GM19035 (cell line): ENCODE results near the gene LYSMD1.

Experiments used
- ATAC-seq: cut with Tn5 transposase; IDR thresholded peaks from one replicate; pipeline ENCODE4 v1.9.1; 2021; ENCODE audit not compliant: unreplicated experiment

LYSMD1 gene

DNA sequence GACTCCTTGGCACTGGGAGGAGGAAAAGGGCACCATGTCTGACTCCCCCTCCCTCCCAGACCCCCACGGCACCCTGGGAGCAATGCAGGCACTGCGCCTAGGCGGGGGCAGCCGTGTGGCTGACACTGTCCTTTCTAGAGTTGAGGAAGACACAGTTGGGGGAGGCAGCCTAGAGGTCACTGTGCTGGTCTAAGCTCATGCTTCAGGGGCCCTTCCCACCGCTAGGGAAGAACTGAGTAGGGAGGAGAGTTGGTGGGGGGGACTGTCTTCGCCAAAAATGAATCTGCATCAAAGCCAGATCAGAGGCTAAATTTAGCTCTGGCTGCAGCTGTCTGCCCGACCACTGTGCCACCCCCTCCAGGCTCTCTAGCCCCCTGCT lies 22.7 kb downstream of the LYSMD1 start:
- ATAC-seq, result no peak

DNA sequence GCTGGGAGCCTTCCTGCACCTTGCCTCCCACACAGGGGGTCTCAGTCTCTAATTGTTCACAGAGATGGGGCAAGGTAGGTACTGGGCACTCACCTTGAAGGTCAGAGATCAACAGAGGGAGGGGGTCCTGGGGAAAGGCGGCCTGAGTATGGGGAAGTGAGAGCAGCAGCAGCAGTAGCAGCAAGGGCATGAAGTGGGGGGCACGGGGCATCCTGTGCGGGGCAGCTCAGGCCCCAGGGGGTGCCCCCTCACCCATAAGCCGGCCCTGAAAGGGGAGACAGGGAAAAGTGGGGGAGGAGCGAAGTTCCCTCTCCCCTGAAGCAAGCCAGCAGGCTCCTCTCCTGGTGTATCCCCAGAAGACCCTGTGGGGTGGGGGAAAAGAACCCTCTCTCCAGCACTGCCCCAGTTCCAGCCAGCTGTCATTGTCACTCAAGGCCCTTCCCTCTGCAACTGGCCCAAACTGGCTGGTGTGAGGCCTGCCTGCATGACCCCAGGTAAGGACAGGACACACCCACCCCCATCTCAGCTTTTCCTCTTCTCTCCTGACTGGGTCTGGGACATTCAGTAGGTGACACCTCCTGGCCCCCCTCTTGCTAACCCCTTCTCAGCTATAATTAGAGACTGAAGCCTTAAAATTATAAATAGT lies 23.2 kb downstream of the LYSMD1 start:
- no peak for ATAC-seq

DNA sequence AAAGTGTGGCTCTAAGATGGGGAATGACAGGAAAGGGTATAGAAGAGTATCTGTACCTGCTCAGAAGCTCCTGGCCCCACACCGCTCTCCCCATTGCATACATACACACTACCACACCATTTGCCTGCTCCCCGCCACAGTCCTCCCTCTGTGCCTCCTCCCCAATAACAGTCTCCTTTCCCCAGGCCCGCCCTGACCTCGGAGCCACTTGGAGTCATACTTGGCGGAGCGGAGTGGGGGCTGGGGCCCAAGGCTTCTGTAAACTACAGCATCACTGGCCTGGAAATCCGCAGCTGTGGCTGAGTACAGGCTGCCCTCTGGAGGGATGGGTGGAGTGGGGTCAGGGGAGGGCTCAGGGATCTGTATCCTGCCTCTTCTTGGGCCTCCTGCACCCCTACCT lies 27.9 kb downstream of the LYSMD1 start:
- ATAC-seq, result no peak

DNA sequence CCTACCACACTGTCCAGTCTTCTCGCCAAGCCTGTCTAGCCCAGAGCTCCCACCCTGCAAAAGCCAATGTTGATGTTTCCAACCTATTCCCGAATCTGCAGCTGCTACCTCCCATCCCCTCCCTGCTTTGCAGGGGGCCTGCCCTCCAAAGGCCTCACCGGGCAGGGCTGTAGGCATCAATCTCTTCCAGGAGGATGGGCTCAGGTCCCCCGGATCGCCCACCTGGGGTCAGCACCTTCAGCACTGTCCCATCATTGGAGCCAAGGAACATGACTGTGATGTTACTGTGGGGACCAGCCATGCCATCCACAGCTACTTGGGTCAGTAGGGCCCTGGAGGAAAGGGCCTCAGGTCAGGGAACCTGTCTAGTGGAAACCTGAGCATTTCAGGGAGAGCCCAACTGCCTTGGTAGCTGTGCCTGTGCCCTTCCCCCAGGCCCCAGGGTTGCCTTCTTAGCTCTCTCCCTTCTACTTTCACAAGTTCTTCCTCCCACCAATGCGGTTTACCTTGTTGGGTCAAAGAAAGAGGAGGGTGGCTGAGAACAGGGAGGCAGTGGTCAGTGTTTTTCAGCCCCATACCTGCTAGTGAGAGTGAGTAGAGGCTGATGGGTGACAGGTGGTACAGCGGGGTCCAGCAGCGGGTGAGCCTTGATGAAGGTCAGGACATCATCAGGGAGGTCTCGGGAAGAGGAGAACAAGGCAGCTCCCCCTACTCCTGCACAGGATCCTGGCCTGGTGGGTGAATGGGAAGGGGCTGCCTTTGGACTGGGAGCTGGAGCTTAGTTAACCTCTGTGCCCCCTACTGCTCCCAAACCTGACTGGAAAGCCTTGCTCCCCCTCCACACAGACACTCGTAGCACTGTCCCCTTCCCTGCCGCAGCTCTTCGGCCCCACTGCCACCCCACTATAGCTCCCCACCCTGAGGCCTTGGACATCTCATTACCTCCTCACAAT lies 30.0 kb downstream of the LYSMD1 start:
- no peak for ATAC-seq

GRCh38 chr1:151134991-151135390 lies 30.7 kb downstream of the LYSMD1 start:
- ATAC-seq, result no peak

DNA sequence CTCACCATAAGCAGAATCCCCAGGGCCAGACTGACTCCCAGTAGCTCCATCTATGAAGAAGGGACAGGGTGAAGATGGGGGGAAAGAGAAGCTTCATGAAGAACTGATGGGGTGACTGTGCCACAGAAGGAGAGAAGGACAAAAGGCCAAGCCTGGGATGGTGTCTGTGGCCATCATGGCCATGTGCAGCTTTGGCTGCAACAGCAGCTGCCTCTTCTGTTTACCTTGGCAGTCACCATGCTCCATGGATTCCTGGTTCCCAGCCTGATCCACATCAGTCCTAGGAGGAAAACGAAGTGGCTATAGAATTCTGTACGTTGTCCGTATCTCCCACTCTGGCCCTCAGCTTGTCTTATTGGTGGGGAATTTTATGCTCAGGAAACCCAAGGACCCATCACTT lies 31.3 kb downstream of the LYSMD1 start:
- no peak for ATAC-seq

DNA sequence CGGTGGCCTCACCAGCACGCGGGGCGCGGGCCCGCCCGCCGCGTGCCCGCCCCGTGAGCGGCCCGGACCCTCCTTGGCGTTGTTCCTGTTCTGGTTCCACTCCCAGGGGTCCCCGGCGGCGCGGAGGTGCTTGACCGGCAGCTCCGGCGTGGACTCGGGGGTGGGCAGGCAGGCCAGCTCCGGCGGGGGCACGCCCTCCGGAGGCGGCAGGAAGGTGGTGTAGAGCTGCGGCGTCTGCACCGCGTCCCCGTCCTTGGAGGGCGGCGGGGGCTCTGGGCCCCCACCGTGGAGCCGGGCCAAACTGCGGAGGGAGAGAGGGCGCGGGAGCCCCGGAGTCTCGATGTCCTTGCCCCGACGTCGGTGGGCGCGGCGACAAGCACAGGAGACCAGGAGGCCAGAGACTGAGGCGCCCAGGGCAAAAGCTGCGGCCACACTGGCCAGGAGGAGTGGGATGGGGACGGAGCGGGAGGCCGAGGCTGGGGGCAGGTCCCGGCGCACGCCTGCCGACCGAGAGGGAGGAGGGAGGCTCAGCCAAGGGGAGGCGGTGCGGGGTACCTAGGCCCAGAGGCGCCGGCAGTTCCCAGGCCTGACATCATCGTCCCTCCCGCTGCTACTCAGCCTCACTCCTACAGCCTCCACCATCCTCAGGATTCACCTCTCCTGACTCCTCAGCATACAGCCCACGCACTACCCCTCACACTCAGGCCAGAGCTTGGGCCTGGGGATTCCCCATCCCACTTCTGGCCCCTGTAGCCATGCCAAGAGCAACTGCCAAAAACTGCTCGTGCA lies 32.5 kb downstream of the LYSMD1 start:
- no peak for ATAC-seq

- ATAC-seq, result no peak
Observed at GRCh38 chr1:151132335-151133017, 33.2 kb downstream of the LYSMD1 start.

DNA sequence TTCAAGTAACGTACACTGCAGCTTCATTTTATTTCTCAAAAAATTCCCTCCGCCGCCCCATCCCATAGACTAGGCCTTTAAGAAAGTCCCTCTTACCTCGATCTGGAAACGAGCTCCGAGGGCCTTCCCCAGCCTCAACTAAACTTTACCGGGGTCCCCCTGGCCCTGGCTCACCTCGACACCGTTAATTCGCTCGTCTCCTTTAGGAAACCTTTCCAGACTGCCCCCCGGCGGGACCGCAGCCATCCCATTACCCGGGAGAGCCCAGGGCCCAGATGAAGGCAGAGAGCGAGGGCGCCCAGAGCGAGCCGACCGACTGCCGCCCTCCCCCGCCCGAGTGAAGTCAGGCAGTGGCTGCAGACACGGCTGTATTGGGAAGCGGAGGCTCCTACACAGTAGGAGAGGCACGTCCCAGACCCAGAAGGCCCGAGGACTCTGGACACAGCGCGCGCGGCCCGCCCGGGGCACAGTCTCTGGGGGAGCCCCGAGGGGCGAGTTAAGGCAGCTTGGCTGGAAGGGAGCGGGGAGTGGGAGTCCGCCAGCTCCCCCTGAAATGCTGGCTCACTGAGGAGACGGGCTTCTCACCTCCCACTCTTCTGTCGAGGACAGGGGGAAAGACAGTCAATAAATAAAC lies 33.9 kb downstream of the LYSMD1 start:
- ATAC-seq, result no peak

GRCh38 chr1:151130987-151131586 lies 34.6 kb downstream of the LYSMD1 start:
- ATAC-seq, result no peak

GRCh38 chr1:151128800-151129199 lies 36.9 kb downstream of the LYSMD1 start:
- no peak for ATAC-seq

DNA sequence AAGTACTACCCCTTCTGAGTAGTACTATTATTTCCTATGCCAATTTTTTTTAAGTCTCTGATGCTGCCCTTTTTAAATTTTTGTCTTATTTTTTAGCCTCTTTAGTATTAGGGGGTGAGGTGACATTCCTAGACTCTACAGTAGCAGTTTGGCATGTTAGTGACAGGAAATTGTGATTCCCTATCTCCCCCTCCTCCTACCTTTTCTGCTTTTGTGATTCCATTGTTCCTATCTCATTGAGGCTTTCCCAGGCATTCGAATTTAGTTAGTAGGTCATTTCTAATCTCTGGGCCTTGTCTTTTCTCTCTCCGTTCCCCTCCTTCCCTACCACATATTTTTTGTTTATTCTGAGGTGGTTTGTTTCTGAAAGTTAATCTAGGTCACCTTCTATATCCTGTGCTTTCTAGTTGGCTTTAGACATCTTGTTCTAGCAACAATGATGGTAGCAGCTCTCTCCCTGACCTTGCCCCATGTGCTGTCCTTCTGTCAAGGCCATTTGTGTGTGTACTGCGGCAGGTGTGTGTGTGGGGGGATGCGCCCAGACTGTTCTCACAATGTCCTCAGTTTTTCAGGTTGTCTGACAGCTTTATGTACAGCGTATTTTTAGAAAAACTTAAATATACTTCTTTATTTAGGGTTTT lies 40.8 kb downstream of the LYSMD1 start:
- no peak for ATAC-seq

DNA sequence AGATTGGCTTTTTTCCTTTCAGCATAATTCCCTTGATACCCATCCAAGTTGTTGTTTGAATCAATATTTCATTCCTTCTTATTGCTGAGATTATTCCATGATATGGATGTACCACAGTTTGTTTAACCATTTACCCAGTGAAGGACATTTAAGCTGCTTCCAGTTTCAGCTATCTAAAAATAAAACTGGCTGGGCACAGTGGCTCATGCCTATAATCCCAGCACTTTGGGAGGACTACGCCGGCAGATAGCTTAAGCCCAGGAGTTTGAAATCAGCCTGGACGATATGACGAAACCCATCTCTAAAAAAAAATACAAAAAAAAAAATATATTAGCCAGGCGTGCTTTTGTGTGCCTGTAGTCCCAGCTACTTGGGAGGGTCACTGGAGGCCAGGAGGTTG lies 51.8 kb downstream of the LYSMD1 start:
- no peak for ATAC-seq
